ENCODE data around the gene POLR3A. TPM values are rescaled to one million over a fixed set of nuclear protein-coding genes. Genes with fewer than 3 reads are reported as not detected.
"Not testable (repeated sequence)": the region's sequence is repeated elsewhere in the genome, so short reads cannot be mapped to it uniquely, and the experiment has no call there.

Gene POLR3A
- total and polyA plus RNA-seq, 9 donors, result 10.3 to 17.6 (median 13.7) TPM

GRCh38 chr10:78004215-78005026 is 24.9 kb downstream of the POLR3A start:
- WGBS (ENCODE audit: insufficient coverage), result 85% methylated on average over 7 of the region's 16 CpGs
- no peaks in the 10 kb centered on the region for H3K27me3 ChIP-seq (ENCODE audit: control insufficient read depth, insufficient read depth, low read length)
- H3K4me1 ChIP-seq (ENCODE audit: control insufficient read depth, insufficient read depth, low read length), result no peaks in the 10 kb centered on the region
- peaks cover 80% of the 10 kb centered on the region for H3K36me3 ChIP-seq (ENCODE audit: control insufficient read depth, insufficient read depth, low read length)
- H3K9me3 ChIP-seq (replicated peaks; ENCODE audit: control insufficient read depth, low read depth, low read length), result no peaks in the 10 kb centered on the region
- H3K4me3 ChIP-seq (ENCODE audit: low read length), result no peak overlapping the region
- no peak overlapping the region for H3K27ac ChIP-seq (ENCODE audit: low read length)
- no peak for DNase-seq

GRCh38 chr10:78002541-78003288 is 26.6 kb downstream of the POLR3A start:
- peaks cover 74% of the 10 kb centered on the region for H3K36me3 ChIP-seq (ENCODE audit: control insufficient read depth, insufficient read depth, low read length)
- H3K27ac ChIP-seq (ENCODE audit: low read length), result no peak overlapping the region
- no peak for DNase-seq
- no peaks in the 10 kb centered on the region for H3K4me1 ChIP-seq (ENCODE audit: control insufficient read depth, insufficient read depth, low read length)
- no peak overlapping the region for H3K4me3 ChIP-seq (ENCODE audit: low read length)
- no peaks in the 10 kb centered on the region for H3K27me3 ChIP-seq (ENCODE audit: control insufficient read depth, insufficient read depth, low read length)
- no peaks in the 10 kb centered on the region for H3K9me3 ChIP-seq (replicated peaks; ENCODE audit: control insufficient read depth, low read depth, low read length)
- WGBS (ENCODE audit: insufficient coverage), result no CpG with 5 or more reads among the region's 4 CpGs

- peaks cover 63% of the 10 kb centered on the region for H3K36me3 ChIP-seq (ENCODE audit: control insufficient read depth, insufficient read depth, low read length)
- H3K9me3 ChIP-seq (replicated peaks; ENCODE audit: control insufficient read depth, low read depth, low read length), result no peaks in the 10 kb centered on the region
- DNase-seq, result no peak
- WGBS (ENCODE audit: insufficient coverage), result 89% methylated on average over 4 of the region's 6 CpGs
- no peak overlapping the region for H3K27ac ChIP-seq (ENCODE audit: low read length)
- H3K4me1 ChIP-seq (ENCODE audit: control insufficient read depth, insufficient read depth, low read length), result no peaks in the 10 kb centered on the region
- no peak overlapping the region for H3K4me3 ChIP-seq (ENCODE audit: low read length)
- no peaks in the 10 kb centered on the region for H3K27me3 ChIP-seq (ENCODE audit: control insufficient read depth, insufficient read depth, low read length)
Observed at GRCh38 chr10:78000956-78001472, 28.3 kb downstream of the POLR3A start.

- H3K27me3 ChIP-seq (ENCODE audit: control insufficient read depth, insufficient read depth, low read length), result no peaks in the 10 kb centered on the region
- H3K4me3 ChIP-seq (ENCODE audit: low read length), result no peak overlapping the region
- H3K36me3 ChIP-seq (ENCODE audit: control insufficient read depth, insufficient read depth, low read length), result peaks cover 55% of the 10 kb centered on the region
- no peak overlapping the region for H3K27ac ChIP-seq (ENCODE audit: low read length)
- H3K9me3 ChIP-seq (replicated peaks; ENCODE audit: control insufficient read depth, low read depth, low read length), result no peaks in the 10 kb centered on the region
- H3K4me1 ChIP-seq (ENCODE audit: control insufficient read depth, insufficient read depth, low read length), result no peaks in the 10 kb centered on the region
- no peak for DNase-seq
Observed at GRCh38 chr10:78000206-78000605, 29.1 kb downstream of the POLR3A start.

GRCh38 chr10:77998780-77999179 is 30.5 kb downstream of the POLR3A start:
- not testable (repeated sequence) for H3K9me3 ChIP-seq (replicated peaks; ENCODE audit: control insufficient read depth, low read depth, low read length); H3K27ac ChIP-seq (ENCODE audit: low read length); H3K4me3 ChIP-seq (ENCODE audit: low read length); H3K27me3 ChIP-seq (ENCODE audit: control insufficient read depth, insufficient read depth, low read length); H3K4me1 ChIP-seq (ENCODE audit: control insufficient read depth, insufficient read depth, low read length); DNase-seq
- no CpG with 5 or more reads among the region's 5 CpGs for WGBS (ENCODE audit: insufficient coverage)
- H3K36me3 ChIP-seq (ENCODE audit: control insufficient read depth, insufficient read depth, low read length), result peaks cover 47% of the 10 kb centered on the region

- DNase-seq, result no peak
- Histone ChIP-seq H3K27me3 (ENCODE audit: control insufficient read depth, insufficient read depth, low read length) (no peaks in the 10 kb centered on the region), H3K9me3 (replicated peaks; ENCODE audit: control insufficient read depth, low read depth, low read length) (no peaks in the 10 kb centered on the region), H3K36me3 (ENCODE audit: control insufficient read depth, insufficient read depth, low read length) (peaks cover 46% of the 10 kb centered on the region), H3K4me3 (ENCODE audit: low read length) (no peak overlapping the region), H3K4me1 (ENCODE audit: control insufficient read depth, insufficient read depth, low read length) (no peaks in the 10 kb centered on the region), H3K27ac (ENCODE audit: low read length) (no peak overlapping the region)
- WGBS (ENCODE audit: insufficient coverage), result no CpG with 5 or more reads among the region's 3 CpGs
Observed at GRCh38 chr10:77993620-77994019, 35.7 kb downstream of the POLR3A start.

GRCh38 chr10:77989081-77989724 is 40.1 kb downstream of the POLR3A start:
- Histone ChIP-seq H3K36me3 (ENCODE audit: control insufficient read depth, insufficient read depth, low read length) (peaks cover 77% of the 10 kb centered on the region), H3K4me3 (ENCODE audit: low read length) (no peak overlapping the region), H3K27ac (ENCODE audit: low read length) (no peak overlapping the region), H3K9me3 (replicated peaks; ENCODE audit: control insufficient read depth, low read depth, low read length) (no peaks in the 10 kb centered on the region), H3K4me1 (ENCODE audit: control insufficient read depth, insufficient read depth, low read length) (no peaks in the 10 kb centered on the region), H3K27me3 (ENCODE audit: control insufficient read depth, insufficient read depth, low read length) (no peaks in the 10 kb centered on the region)
- WGBS (ENCODE audit: insufficient coverage), result 77% methylated on average over 11 of the region's 11 CpGs
- no peak for DNase-seq

- Histone ChIP-seq H3K9me3 (replicated peaks; ENCODE audit: control insufficient read depth, low read depth, low read length) (no peaks in the 10 kb centered on the region), H3K4me1 (ENCODE audit: control insufficient read depth, insufficient read depth, low read length) (no peaks in the 10 kb centered on the region), H3K4me3 (ENCODE audit: low read length) (no peak overlapping the region), H3K36me3 (ENCODE audit: control insufficient read depth, insufficient read depth, low read length) (peaks cover 79% of the 10 kb centered on the region), H3K27ac (ENCODE audit: low read length) (no peak overlapping the region), H3K27me3 (ENCODE audit: control insufficient read depth, insufficient read depth, low read length) (no peaks in the 10 kb centered on the region)
- 68% methylated on average over 4 of the region's 7 CpGs for WGBS (ENCODE audit: insufficient coverage)
- peak; percentile 22 for DNase-seq
Observed at GRCh38 chr10:77987671-77988255, 41.6 kb downstream of the POLR3A start.

GRCh38 chr10:77984986-77985385 is 44.3 kb downstream of the POLR3A start:
- Histone ChIP-seq H3K27ac (ENCODE audit: low read length) (no peak overlapping the region), H3K9me3 (replicated peaks; ENCODE audit: control insufficient read depth, low read depth, low read length) (no peaks in the 10 kb centered on the region), H3K36me3 (ENCODE audit: control insufficient read depth, insufficient read depth, low read length) (peaks cover 85% of the 10 kb centered on the region), H3K4me1 (ENCODE audit: control insufficient read depth, insufficient read depth, low read length) (no peaks in the 10 kb centered on the region), H3K4me3 (ENCODE audit: low read length) (no peak overlapping the region), H3K27me3 (ENCODE audit: control insufficient read depth, insufficient read depth, low read length) (no peaks in the 10 kb centered on the region)
- DNase-seq, result no peak
- WGBS (ENCODE audit: insufficient coverage), result 89% methylated on average over 4 of the region's 4 CpGs
